Parathyroid adenoma (tissue), 2 donors: ENCODE data around the gene TAF4.
"Not testable (repeated sequence)": the region's sequence is repeated elsewhere in the genome, so short reads cannot be mapped to it uniquely, and the experiment has no call there.

ENCODE experiments used
- H2AFZ ChIP-seq: fragments of 300-600 bp; sonication (generic); one replicate; pipeline ENCODE4 v1.7.0; 2017; ENCODE audit warnings: antibody characterized with exemption, mild to moderate bottlenecking
- H3K27ac ChIP-seq: fragments of 300-600 bp; sonication (generic); one replicate; pipeline ENCODE4 v1.7.0; 2017
- H3K27me3 ChIP-seq: fragments of 300-600 bp; sonication (generic); one replicate; pipeline ENCODE4 v1.7.0; 2017; ENCODE audit warnings: low read length; ENCODE audit not compliant: control insufficient read depth, insufficient read depth
- H3K36me3 ChIP-seq: fragments of 300-600 bp; sonication (generic); one replicate; pipeline ENCODE4 v1.7.0; 2017; ENCODE audit warnings: low read length; ENCODE audit not compliant: control insufficient read depth, insufficient read depth
- H3K4me1 ChIP-seq: fragments of 300-600 bp; sonication (generic); one replicate; pipeline ENCODE4 v1.7.0; 2017; ENCODE audit warnings: control low read depth
- H3K4me2 ChIP-seq: fragments of 300-600 bp; sonication (generic); one replicate; pipeline ENCODE4 v1.7.0; 2017; ENCODE audit warnings: low read length
- H3K4me3 ChIP-seq: fragments of 300-600 bp; sonication (generic); one replicate; pipeline ENCODE4 v1.7.0; 2017; ENCODE audit warnings: low read depth, low read length
- H3K79me2 ChIP-seq: fragments of 300-600 bp; sonication (generic); one replicate; pipeline ENCODE4 v1.7.0; 2017; ENCODE audit warnings: control low read depth
- H3K9ac ChIP-seq: fragments of 300-600 bp; sonication (generic); one replicate; pipeline ENCODE4 v1.7.0; 2017; ENCODE audit warnings: mild to moderate bottlenecking
- H3K9me3 ChIP-seq: fragments of 300-600 bp; sonication (generic); one replicate; pipeline ENCODE4 v1.7.0; 2017; ENCODE audit warnings: low read length; ENCODE audit not compliant: control insufficient read depth
- TF ChIP-seq, protein P1 (sequence below): fragments of 300-600 bp; sonication (generic); IDR thresholded peaks from one replicate; pipeline ENCODE4 v1.7.0; 2017; ENCODE audit warnings: antibody characterized with exemption, mild to moderate bottlenecking
- donor health status: primary hyperparathyroidism.

The TAF4 gene

DNA sequence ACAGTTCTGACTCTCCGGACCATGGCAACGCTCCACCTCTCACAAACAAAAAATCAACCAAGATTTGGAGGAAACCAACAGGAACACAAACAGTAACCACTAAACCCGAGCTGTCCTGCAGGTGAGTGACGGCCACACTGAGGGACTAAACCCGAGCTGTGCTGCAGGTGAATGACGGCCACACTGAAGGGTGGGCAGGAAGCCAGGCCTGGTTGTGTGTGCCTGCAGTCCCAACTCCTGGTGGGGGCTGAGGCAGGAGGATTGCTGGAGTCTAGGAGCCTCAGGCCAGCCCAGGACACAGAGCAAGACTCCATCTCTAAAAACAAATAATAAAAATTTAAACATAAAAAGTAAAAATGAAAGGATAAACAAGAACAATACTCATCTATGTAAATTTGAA, 80.6 kb downstream of the TAF4 start:
- Histone ChIP-seq H3K27me3 (no peaks in the 10 kb centered on the region), H3K27ac (no peak overlapping the region), H3K9me3 (no peaks in the 10 kb centered on the region), H2AFZ (no peak overlapping the region), H3K4me2 (no peak overlapping the region), H3K79me2 (peaks cover 13% of the 10 kb centered on the region), H3K36me3 (no peaks in the 10 kb centered on the region), H3K4me1 (no peaks in the 10 kb centered on the region), H3K9ac (no peak overlapping the region), H3K4me3 (no peak overlapping the region)
- TF ChIP-seq, protein P1, sequence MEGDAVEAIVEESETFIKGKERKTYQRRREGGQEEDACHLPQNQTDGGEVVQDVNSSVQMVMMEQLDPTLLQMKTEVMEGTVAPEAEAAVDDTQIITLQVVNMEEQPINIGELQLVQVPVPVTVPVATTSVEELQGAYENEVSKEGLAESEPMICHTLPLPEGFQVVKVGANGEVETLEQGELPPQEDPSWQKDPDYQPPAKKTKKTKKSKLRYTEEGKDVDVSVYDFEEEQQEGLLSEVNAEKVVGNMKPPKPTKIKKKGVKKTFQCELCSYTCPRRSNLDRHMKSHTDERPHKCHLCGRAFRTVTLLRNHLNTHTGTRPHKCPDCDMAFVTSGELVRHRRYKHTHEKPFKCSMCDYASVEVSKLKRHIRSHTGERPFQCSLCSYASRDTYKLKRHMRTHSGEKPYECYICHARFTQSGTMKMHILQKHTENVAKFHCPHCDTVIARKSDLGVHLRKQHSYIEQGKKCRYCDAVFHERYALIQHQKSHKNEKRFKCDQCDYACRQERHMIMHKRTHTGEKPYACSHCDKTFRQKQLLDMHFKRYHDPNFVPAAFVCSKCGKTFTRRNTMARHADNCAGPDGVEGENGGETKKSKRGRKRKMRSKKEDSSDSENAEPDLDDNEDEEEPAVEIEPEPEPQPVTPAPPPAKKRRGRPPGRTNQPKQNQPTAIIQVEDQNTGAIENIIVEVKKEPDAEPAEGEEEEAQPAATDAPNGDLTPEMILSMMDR, result no peak

DNA sequence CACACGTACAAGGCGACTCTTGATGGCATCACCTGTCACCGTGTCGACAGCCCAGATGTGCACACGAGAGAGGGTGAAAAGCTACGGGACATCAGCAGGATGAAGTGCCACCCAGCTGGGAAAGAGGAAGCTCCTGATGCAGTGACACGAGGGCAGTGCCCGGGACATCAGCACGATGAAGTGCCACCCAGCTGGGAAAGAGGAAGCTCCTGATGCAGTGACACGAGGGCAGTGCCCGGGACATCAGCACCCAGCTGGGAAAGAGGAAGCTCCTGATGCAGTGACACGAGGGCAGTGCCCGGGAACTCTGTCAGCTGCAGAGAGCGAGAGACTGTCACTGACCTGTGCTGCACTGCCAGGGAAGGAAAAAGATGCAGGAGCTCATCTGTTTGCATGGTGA, 81.2 kb downstream of the TAF4 start:
- not testable (repeated sequence) for H3K27me3 ChIP-seq, H3K4me3 ChIP-seq, H3K27ac ChIP-seq, H2AFZ ChIP-seq, H3K4me1 ChIP-seq, H3K9ac ChIP-seq, H3K4me2 ChIP-seq, H3K36me3 ChIP-seq, H3K9me3 ChIP-seq
- peaks cover 13% of the 10 kb centered on the region for H3K79me2 ChIP-seq

DNA sequence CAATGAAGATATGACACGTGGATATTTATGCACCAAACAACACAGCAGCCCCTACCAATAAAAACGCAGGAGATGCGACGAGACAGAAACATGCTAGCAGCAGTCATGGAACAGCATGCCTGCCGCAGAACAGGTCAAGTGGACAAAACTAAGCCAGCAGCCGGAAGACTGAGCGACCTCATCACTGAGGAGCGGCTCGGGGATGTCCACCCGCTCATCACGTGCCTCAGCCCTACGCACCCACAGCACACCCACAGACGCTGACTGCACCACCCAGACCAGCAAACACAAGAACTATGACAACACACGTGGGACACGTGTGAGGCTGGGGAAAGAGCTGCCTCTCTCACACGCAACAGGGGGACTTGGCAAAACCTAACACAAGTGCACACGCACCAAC, 81.7 kb downstream of the TAF4 start:
- H3K36me3 ChIP-seq, result no peaks in the 10 kb centered on the region
- no peaks in the 10 kb centered on the region for H3K4me1 ChIP-seq

DNA sequence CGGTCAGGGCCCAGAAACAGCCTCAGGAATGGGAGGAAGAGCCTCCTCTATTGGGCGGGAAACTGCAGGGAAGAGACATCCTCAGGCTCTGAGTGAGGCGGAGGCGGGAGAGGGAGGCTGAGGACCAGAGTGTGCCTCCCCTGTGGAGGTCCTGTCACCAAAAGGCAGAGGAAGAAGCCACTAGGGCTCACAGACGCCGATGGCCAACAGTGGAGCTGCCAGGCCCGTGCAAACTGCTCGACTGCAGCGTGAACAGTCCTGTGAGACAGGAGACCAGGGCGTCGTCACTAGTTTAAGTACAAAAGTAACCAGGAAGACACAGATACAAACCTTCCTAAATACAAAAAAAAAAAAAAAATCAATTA, 82.7 kb downstream of the TAF4 start:
- Histone ChIP-seq H3K9ac (no peak overlapping the region), H3K9me3 (no peaks in the 10 kb centered on the region), H3K27me3 (no peaks in the 10 kb centered on the region), H3K4me3 (no peak overlapping the region), H3K79me2 (peaks cover 16% of the 10 kb centered on the region), H3K27ac (no peak overlapping the region), H2AFZ (no peak overlapping the region), H3K4me1 (no peaks in the 10 kb centered on the region), H3K4me2 (no peak overlapping the region), H3K36me3 (no peaks in the 10 kb centered on the region)
- TF ChIP-seq, protein P1, result no peak

More for the DNA sequence above, 81.7 kb downstream of the TAF4 start:
- Histone ChIP-seq H3K4me3 (no peak overlapping the region), H3K9me3 (no peaks in the 10 kb centered on the region), H3K27me3 (no peaks in the 10 kb centered on the region), H2AFZ (no peak overlapping the region), H3K27ac (no peak overlapping the region), H3K79me2 (peaks cover 13% of the 10 kb centered on the region), H3K9ac (no peak overlapping the region), H3K4me2 (no peak overlapping the region)
- TF ChIP-seq, protein P1, result no peak

DNA sequence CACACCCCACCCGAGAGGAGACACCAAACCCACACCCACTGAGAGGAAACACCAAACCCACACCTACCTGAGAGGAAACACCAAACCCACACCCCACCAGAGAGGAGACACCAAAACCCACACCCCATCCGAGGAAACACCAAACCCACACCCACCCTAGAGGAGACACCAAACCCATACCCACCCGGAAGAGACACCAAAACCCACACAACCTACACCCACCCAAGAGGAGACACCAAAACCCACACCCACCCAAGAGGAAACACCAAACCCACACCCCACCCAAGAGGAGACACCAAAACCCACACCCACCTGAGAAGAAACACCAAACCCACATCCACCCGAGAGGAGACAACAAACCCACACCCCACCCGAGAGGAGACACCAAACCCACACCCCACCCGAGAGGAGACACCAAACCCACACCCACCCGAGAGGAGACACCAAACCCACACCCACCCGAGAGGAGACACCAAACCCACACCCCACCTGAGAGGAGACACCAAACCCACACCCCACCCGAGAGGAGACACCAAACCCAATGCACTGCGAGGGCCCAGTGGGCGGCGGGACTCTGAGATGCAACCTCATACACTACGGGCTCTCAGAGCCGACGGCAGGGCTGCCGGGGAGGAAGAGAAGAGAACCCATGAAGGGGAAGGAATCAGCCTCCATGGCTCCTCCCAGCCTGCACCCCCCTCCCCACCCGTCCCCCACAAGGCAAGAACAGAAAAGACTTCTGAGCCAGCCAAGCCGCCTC, 83.3 kb downstream of the TAF4 start:
- Histone ChIP-seq H3K4me1 (no peaks in the 10 kb centered on the region), H3K4me2 (no peak overlapping the region), H3K27me3 (no peaks in the 10 kb centered on the region), H2AFZ (no peak overlapping the region), H3K4me3 (no peak overlapping the region), H3K36me3 (no peaks in the 10 kb centered on the region), H3K27ac (no peak overlapping the region), H3K9ac (no peak overlapping the region), H3K79me2 (peaks cover 16% of the 10 kb centered on the region), H3K9me3 (no peaks in the 10 kb centered on the region)
- TF ChIP-seq, protein P1, result no peak

DNA sequence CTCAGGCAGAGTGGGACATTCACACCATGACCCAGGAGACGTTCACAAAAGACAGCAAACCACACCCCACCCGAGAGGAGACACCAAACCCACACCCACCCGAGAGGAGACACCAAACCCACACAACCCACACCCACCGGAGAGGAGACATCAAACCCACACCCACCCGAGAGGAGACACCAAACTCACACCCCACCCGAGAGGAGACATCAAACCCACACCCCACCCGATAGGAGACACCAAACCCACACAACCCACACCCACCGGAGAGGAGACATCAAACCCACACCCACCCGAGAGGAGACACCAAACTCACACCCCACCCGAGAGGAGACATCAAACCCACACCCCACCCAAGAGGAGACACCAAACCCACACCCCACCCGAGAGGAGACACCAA, 84.0 kb downstream of the TAF4 start:
- not testable (repeated sequence) for H3K4me1 ChIP-seq

More for the DNA sequence above, 84.0 kb downstream of the TAF4 start:
- H3K36me3 ChIP-seq, H3K9ac ChIP-seq, H3K27me3 ChIP-seq, H3K27ac ChIP-seq, H3K4me3 ChIP-seq, H3K9me3 ChIP-seq, H3K4me2 ChIP-seq, H2AFZ ChIP-seq: not testable (repeated sequence)
- H3K79me2 ChIP-seq, result peaks cover 16% of the 10 kb centered on the region
